Measurements from ENCODE around the gene TCF25. TPM values are rescaled to one million over a fixed set of nuclear protein-coding genes. Genes with fewer than 3 reads are reported as not detected.
A peak's percentile ranks its signal among the peaks of the same experiment; 100 is the strongest.

Gene TCF25
- total RNA-seq, 2 donors from 2014 or later = 74.2 to 258 TPM

DNA sequence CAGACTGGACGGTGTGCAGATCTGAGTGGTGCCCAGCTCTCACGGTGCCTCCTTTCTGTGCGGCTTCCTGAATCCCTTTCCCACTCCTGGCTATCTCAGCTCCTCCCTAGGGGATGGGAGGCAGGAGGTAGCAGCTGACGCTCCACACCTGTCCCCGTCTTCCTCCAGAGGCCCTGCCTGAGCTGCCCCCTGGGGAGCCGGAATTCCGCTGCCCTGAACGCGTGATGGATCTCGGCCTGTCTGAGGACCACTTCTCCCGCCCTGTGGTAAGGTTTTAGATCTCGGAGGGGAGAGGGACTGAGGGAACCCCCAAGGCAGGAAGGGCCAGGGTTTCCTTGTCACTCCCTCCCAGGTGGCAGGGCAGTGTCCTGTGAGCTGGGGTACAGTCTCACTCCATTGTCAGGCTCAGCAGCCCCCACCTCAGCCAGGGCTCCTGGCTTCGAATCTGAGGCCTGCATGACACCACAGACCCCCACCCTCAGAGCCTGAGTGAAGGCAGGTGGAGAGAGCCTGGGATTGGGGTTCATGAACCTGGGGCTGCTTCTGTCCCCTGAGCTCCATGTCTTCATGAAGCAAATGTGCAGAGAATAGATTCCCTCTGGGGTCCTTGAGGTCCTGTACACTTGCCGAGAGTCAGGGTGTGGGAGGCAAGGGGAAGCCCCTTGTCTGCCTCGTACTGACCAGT, 81.8 kb downstream of the TCF25 start:
- 90 to 96% methylated on average over 5 to 13 of the region's 15 CpGs for WGBS, 2 donors
- no peak for DNase-seq
- no peak for TF ChIP-seq POLR2A (IDR thresholded peaks at IDR 0.05)
- TF ChIP-seq, protein P1, sequence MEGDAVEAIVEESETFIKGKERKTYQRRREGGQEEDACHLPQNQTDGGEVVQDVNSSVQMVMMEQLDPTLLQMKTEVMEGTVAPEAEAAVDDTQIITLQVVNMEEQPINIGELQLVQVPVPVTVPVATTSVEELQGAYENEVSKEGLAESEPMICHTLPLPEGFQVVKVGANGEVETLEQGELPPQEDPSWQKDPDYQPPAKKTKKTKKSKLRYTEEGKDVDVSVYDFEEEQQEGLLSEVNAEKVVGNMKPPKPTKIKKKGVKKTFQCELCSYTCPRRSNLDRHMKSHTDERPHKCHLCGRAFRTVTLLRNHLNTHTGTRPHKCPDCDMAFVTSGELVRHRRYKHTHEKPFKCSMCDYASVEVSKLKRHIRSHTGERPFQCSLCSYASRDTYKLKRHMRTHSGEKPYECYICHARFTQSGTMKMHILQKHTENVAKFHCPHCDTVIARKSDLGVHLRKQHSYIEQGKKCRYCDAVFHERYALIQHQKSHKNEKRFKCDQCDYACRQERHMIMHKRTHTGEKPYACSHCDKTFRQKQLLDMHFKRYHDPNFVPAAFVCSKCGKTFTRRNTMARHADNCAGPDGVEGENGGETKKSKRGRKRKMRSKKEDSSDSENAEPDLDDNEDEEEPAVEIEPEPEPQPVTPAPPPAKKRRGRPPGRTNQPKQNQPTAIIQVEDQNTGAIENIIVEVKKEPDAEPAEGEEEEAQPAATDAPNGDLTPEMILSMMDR (IDR thresholded peaks at IDR 0.05) = no peak
- intact Hi-C loops (cut with DNase I) = no loop called here
- peaks cover 3 to 4% of the 10 kb centered on the region in 2 donors for H3K36me3 ChIP-seq (replicated peaks in 1 of 2; ENCODE audit: insufficient read depth in 1 of 2, low read depth in 2 of 2)
- H3K27ac ChIP-seq = no peak overlapping the region
- peaks cover under 1% of the 10 kb centered on the region for H3K4me1 ChIP-seq
- ATAC-seq = no peak
- H3K4me3 ChIP-seq = no peak overlapping the region
- no peaks in the 10 kb centered on the region for H3K27me3 ChIP-seq
- no peaks in the 10 kb centered on the region for H3K9me3 ChIP-seq

DNA sequence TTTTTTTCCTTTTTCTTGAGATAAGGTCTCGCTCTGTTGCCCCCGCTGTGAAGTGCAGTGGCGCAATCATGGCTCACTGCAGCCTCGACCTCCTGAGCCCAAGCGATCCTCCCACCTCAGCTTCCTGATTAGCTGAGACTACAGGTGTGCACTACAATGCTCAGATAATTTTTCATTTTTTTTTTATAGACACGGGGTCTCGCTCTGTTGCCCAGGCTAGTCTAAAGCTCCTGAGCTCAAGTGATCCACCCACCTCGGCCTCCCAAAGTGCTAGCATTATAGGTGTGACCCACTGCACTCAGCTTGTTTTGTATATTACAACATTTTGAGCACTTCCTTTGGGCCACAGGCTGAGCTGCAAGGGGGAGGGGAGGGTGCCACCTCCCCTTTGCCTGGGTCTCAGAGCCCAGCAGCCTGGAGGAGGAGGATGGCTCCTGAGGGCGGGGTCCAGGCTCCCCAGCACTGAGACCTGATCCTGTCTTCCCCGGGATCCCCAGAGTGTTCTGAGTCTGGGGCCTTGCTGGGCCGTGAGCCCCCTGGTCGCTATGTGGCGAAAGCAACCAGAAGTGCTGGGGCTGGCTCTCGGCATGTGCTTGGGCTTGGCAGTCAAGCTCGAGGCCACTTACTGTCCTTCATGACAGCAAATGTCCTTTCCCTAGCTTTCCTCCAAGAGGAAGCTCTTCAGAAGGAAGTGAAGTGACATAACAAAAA, 83.3 kb downstream of the TCF25 start:
- peaks cover 3 to 4% of the 10 kb centered on the region in 2 donors for H3K36me3 ChIP-seq (replicated peaks in 1 of 2; ENCODE audit: insufficient read depth in 1 of 2, low read depth in 2 of 2)
- no peak for TF ChIP-seq POLR2A (IDR thresholded peaks at IDR 0.05)
- TF ChIP-seq, protein P1 (IDR thresholded peaks at IDR 0.05) = no peak
- H3K4me3 ChIP-seq = no peak overlapping the region
- H3K4me1 ChIP-seq = no peaks in the 10 kb centered on the region
- no peaks in the 10 kb centered on the region for H3K27me3 ChIP-seq
- ATAC-seq (no peak), DNase-seq (no peak)
- H3K9me3 ChIP-seq = no peaks in the 10 kb centered on the region
- intact Hi-C loops (cut with DNase I) = no loop called here
- no peak overlapping the region for H3K27ac ChIP-seq
- 82 to 91% methylated on average over 10 to 15 of the region's 15 CpGs for WGBS, 2 donors

DNA sequence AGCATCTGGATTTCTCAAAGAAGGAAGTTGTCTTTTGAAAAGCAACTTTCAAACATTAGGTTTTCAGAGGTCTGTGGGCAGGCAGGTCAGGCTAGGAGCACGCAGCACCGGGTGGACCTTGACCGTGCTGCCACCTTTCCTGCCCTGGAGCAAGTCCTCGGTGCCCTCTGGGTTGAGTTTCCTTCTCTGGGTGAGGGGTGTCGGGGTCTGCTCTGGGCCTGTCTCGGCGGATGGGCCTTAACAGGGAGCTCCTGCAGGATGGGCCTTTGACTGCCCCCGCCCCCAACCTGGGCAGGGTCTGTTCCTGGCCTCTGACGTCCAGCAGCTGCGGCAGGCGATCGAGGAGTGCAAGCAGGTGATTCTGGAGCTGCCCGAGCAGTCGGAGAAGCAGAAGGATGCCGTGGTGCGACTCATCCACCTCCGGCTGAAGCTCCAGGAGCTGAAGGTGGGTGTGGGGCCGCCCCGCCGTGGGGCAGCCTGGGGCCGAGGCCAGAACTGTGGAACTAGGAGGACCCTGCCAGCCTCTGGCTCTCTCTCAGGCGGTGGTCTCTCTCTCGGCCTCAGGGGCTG, 83.9 kb downstream of the TCF25 start:
- intact Hi-C loops (cut with DNase I) = no loop called here
- WGBS, 2 donors = 85 to 100% methylated on average over 11 to 18 of the region's 23 CpGs
- H3K4me3 ChIP-seq = no peak overlapping the region
- DNase-seq (no peak), ATAC-seq (no peak)
- H3K36me3 ChIP-seq (replicated peaks in 1 of 2; ENCODE audit: insufficient read depth in 1 of 2, low read depth in 2 of 2) = peaks cover 3 to 4% of the 10 kb centered on the region in 2 donors
- H3K4me1 ChIP-seq = no peaks in the 10 kb centered on the region
- TF ChIP-seq POLR2A (IDR thresholded peaks at IDR 0.05) = no peak
- TF ChIP-seq, protein P1 (IDR thresholded peaks at IDR 0.05) = no peak
- no peak overlapping the region for H3K27ac ChIP-seq
- H3K27me3 ChIP-seq = no peaks in the 10 kb centered on the region
- H3K9me3 ChIP-seq = no peaks in the 10 kb centered on the region

DNA sequence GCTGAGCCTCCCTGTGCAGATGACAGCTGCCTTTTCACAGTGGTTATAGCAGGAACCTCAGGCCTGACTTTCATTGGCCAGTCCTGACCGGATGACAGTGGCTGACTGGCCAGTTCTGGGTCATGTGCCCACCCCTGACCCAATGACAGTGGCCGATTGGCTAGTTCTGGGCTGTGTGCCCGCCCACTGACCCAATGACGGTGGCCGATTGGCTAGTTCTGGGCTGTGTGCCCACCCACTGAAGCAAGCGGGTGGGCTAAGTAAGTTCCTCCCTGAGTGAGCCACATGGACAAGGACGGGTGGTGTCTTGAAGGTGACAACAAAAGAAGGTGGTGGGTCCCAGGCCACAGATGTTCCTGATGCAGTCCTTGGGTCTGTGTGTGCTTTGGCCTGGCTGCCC, 84.7 kb downstream of the TCF25 start:
- ATAC-seq (peak; percentile 53), DNase-seq (peak in 2 of 4 donors; percentile 19 to 36)
- Histone ChIP-seq H3K27me3 (no peaks in the 10 kb centered on the region), H3K9me3 (no peaks in the 10 kb centered on the region), H3K36me3 (replicated peaks in 1 of 2; ENCODE audit: insufficient read depth in 1 of 2, low read depth in 2 of 2) (peaks cover 3 to 4% of the 10 kb centered on the region in 2 donors), H3K4me3 (no peak overlapping the region), H3K4me1 (no peaks in the 10 kb centered on the region), H3K27ac (no peak overlapping the region)
- WGBS, 2 donors = 96 to 100% methylated on average over 6 to 7 of the region's 7 CpGs
- TF ChIP-seq POLR2A (IDR thresholded peaks at IDR 0.05) = no peak
- TF ChIP-seq, protein P1 (IDR thresholded peaks at IDR 0.05) = no peak
- intact Hi-C loops (cut with DNase I) = no loop called here

All from body of pancreas (tissue), 4 donors.